ENCODE data around the gene CDC45.

CDC45 gene

DNA sequence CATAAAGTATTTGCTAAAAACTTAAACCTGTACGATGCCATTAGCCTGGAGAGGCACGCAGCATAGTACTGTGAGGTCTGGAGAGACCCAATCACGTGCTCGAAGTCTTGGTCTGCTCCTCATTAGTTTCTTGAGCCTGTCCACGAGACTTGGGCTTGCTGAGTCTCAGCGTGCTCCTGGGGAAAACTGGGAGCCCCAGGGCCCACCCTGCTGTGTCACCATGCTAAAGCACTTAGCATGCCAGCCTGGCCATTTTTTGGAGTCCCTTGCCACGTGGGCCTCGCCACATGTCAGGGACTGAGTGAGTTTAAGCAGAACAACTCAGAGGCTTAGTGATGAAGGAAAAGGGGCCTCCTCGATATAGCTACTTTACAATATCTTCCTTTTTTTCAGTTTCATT lies 2.6 kb downstream of the CDC45 start:
- no peaks in the 10 kb centered on the region for H3K27me3 ChIP-seq (replicated peaks)
- H3K27ac ChIP-seq: no peak overlapping the region
- TF ChIP-seq, protein P1, sequence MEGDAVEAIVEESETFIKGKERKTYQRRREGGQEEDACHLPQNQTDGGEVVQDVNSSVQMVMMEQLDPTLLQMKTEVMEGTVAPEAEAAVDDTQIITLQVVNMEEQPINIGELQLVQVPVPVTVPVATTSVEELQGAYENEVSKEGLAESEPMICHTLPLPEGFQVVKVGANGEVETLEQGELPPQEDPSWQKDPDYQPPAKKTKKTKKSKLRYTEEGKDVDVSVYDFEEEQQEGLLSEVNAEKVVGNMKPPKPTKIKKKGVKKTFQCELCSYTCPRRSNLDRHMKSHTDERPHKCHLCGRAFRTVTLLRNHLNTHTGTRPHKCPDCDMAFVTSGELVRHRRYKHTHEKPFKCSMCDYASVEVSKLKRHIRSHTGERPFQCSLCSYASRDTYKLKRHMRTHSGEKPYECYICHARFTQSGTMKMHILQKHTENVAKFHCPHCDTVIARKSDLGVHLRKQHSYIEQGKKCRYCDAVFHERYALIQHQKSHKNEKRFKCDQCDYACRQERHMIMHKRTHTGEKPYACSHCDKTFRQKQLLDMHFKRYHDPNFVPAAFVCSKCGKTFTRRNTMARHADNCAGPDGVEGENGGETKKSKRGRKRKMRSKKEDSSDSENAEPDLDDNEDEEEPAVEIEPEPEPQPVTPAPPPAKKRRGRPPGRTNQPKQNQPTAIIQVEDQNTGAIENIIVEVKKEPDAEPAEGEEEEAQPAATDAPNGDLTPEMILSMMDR (IDR thresholded peaks at IDR 0.05; ENCODE audit: low read depth, low read length, missing control alignments): no peak
- in situ Hi-C loops (cut with HindIII; ENCODE audit: low pct_ligation_motif_present, low sequenced_read_pairs): no loop called here
- no peaks in the 10 kb centered on the region for H3K36me3 ChIP-seq (replicated peaks)
- no peak overlapping the region for H3K4me3 ChIP-seq (ENCODE audit: low read depth, low read length)
- DNase-seq: no peak

DNA sequence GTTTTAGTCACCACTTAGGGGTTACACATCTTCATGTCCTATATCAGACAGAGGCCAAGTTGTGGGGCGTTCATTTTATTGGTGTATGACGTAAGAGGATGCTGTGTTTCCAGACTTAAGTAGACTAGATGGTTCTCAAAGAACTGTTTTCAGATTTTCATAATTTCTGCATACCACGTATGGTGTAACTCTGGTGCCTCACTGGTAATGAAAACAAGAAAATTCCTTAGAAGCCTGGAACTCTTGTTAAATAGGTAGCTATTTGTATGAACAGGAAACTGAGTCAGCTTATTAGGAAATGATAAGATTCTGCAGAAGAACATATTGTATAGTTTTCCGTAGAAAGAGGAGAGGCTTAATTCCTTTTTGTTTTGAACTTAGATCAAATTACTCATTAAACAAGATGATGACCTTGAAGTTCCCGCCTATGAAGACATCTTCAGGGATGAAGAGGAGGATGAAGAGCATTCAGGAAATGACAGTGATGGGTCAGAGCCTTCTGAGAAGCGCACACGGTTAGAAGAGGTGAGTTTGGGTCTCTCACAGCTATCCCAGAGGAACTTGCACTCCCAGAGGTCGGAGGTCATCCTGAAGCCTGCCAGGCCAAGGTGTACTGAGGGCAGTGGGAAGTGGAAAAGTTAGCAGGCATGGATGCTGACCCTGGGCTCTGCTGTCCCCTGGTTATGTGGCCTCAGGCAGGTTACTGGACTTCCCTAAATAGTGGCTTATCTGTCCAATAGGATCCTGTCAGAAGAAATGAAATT lies 3.9 kb downstream of the CDC45 start:
- in situ Hi-C loops (cut with HindIII; ENCODE audit: low pct_ligation_motif_present, low sequenced_read_pairs): no loop called here
- no peaks in the 10 kb centered on the region for H3K27me3 ChIP-seq (replicated peaks)
- no peaks in the 10 kb centered on the region for H3K36me3 ChIP-seq (replicated peaks)
- TF ChIP-seq, protein P1 (IDR thresholded peaks at IDR 0.05; ENCODE audit: low read depth, low read length, missing control alignments): no peak
- H3K4me3 ChIP-seq (ENCODE audit: low read depth, low read length): no peak overlapping the region
- peak; percentile 67 for DNase-seq
- peak overlapping the region; percentile 63 for H3K27ac ChIP-seq

DNA sequence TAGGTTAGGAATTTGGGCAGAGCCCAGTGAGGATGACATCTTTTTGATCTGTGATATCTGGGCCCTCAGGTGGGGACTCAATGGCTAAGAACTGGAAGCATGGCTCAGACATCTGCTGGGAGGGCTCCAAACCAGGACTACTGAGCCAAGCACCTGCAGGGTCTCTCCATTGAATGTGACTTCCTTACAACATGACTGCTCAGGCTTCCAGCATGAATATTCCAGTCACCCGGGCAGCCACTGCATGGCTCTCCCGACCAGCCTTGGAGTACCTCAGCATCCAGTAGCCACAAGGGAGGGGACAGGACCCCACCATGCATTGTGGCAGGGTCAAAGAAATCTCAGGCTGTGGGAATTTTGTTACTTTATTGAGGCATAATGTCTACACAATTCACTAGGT lies 8.6 kb downstream of the CDC45 start:
- no peak overlapping the region for H3K27ac ChIP-seq
- TF ChIP-seq, protein P1 (IDR thresholded peaks at IDR 0.05; ENCODE audit: low read depth, low read length, missing control alignments): no peak
- H3K36me3 ChIP-seq (replicated peaks): no peaks in the 10 kb centered on the region
- H3K4me3 ChIP-seq (ENCODE audit: low read depth, low read length): no peak overlapping the region
- no peak for DNase-seq
- no peaks in the 10 kb centered on the region for H3K27me3 ChIP-seq (replicated peaks)
- in situ Hi-C loops (cut with HindIII; ENCODE audit: low pct_ligation_motif_present, low sequenced_read_pairs): no loop called here

DNA sequence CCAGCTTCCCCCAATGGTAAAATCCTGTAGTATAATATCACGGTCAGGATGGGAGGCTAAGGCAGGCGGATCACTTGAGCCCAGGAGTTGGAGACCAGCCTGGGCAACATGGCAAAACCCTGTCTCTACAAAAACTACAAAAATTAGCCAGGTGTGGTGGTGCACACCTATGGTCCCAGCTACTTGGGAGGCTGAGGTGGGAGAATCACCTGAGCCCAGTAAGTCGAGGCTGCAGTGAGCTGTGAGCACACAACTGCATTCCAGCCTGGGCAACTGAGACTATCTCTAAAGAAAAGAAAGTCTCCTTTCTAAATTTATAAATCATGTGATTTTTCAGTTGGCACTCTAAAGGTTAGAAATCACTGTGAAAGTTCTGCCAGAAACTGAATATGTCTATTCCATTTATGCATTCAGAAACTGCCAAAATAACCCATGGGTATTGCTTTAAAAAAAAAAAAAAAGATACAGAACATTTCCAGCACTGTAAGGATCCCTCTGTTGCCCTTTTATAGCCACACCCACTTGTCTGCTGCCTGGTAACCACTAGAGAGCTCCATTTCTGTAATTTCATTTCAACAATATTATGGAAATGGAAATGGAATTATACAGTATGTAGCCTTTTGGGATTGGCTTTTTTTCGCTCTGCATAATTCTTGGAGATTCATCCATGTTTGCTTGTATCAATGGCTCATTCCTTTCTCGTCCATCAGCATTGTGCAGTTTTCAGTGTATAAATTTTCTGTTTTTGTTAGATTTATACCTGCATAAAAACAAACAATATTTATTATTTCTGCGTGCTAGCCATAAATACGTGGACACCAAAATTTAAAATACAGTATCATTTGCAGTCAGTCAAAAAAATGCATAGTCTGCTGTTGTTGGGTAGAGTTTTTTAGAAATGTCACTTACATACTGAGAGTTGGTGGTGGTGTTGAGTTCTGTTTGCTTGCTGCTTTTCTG lies 9.4 kb downstream of the CDC45 start:
- peak; percentile 9 for DNase-seq
- Histone ChIP-seq H3K27me3 (replicated peaks) (no peaks in the 10 kb centered on the region), H3K4me3 (ENCODE audit: low read depth, low read length) (no peak overlapping the region), H3K36me3 (replicated peaks) (no peaks in the 10 kb centered on the region), H3K27ac (no peak overlapping the region)
- in situ Hi-C loops (cut with HindIII; ENCODE audit: low pct_ligation_motif_present, low sequenced_read_pairs): no loop called here
- TF ChIP-seq, protein P1 (IDR thresholded peaks at IDR 0.05; ENCODE audit: low read depth, low read length, missing control alignments): peak; percentile 36

DNA sequence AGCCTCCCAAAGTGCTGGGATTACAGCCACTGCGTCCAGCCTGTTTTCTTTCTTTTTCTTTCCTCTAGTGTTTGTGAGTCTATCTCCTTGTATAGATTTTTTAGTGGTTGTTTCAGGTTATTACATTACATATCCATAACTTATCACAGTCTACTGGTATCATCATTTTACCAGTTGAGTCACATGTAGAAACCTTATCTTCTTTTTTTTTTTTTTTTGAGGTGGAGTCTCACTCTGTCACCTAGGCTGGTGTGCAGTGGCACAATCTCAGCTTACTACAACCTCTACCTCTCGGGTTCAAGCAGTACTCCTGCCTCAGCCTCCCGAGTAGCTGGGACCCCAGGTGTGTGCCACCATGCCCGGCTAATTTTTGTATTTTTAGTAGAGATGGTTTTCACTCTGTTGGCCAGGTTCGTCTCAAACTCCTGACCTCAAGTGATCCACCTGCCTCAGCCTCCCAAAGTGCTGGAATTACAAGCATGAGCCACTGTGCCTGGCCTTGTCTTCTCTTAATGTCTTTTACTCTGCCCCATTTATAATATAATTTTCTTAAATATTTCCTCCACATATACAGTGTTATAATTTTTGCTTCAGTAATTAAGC lies 11.0 kb downstream of the CDC45 start:
- H3K36me3 ChIP-seq (replicated peaks): no peaks in the 10 kb centered on the region
- H3K27ac ChIP-seq: no peak overlapping the region
- in situ Hi-C loops (cut with HindIII; ENCODE audit: low pct_ligation_motif_present, low sequenced_read_pairs): no loop called here
- H3K27me3 ChIP-seq (replicated peaks): no peaks in the 10 kb centered on the region
- TF ChIP-seq, protein P1 (IDR thresholded peaks at IDR 0.05; ENCODE audit: low read depth, low read length, missing control alignments): no peak
- no peak for DNase-seq
- no peak overlapping the region for H3K4me3 ChIP-seq (ENCODE audit: low read depth, low read length)

Measured in brain microvascular endothelial cell (primary cell).